OCI-LY1 (cell line): ENCODE data around the gene GNAL.
"Not testable (repeated sequence)": the region's sequence is repeated elsewhere in the genome, so short reads cannot be mapped to it uniquely, and the experiment has no call there.

Experiments used
- H2AFZ ChIP-seq: fragments of 200-600 bp; sonication (generic), shearing (Covaris generic); 2 replicates; pipeline ENCODE4 v1.6.0; 2014; ENCODE audit warnings: antibody characterized with exemption, mild to moderate bottlenecking, low read length
- H3F3A ChIP-seq: fragments of 200-600 bp; sonication (generic), shearing (Covaris generic); 2 replicates; pipeline ENCODE4 v1.6.0; 2014; ENCODE audit warnings: mild to moderate bottlenecking, antibody characterized with exemption, low read length, moderate library complexity; ENCODE audit not compliant: insufficient read depth
- H3K27ac ChIP-seq: fragments of 200-600 bp; sonication (generic); 2 replicates; pipeline ENCODE4 v1.5.1; 2014; ENCODE audit warnings: low read length, mixed run types, mild to moderate bottlenecking, low read depth; ENCODE audit not compliant: poor library complexity, severe bottlenecking
- H3K27me3 ChIP-seq: fragments of 200-600 bp; sonication (generic); 2 replicates; pipeline ENCODE4 v1.6.0; 2014; ENCODE audit warnings: antibody characterized with exemption, mild to moderate bottlenecking, low read length, moderate library complexity; ENCODE audit not compliant: insufficient read depth
- H3K36me3 ChIP-seq: fragments of 200-600 bp; sonication (generic); 2 replicates; pipeline ENCODE4 v1.6.1; 2014; ENCODE audit warnings: mild to moderate bottlenecking, antibody characterized with exemption, low read length, moderate library complexity, mixed read lengths; ENCODE audit not compliant: insufficient read depth
- H3K4me1 ChIP-seq: fragments of 200-600 bp; sonication (generic); 2 replicates; pipeline ENCODE4 v1.5.1; 2014; ENCODE audit warnings: mild to moderate bottlenecking, low read length, moderate library complexity; ENCODE audit not compliant: insufficient read depth, severe bottlenecking
- H3K4me2 ChIP-seq: fragments of 200-600 bp; sonication (generic), shearing (Covaris generic); 2 replicates; pipeline ENCODE4 v1.6.1; 2014; ENCODE audit warnings: low read length
- H3K4me3 ChIP-seq: fragments of 200-600 bp; sonication (generic); 2 replicates; pipeline ENCODE4 v1.5.1; 2014; ENCODE audit warnings: low read length, low read depth, mild to moderate bottlenecking, mixed read lengths; ENCODE audit not compliant: poor library complexity, severe bottlenecking
- H3K79me2 ChIP-seq: fragments of 200-600 bp; shearing (Covaris generic); 2 replicates; pipeline ENCODE4 v1.6.1; 2016; ENCODE audit warnings: mixed run types, low read length, mixed read lengths; ENCODE audit not compliant: insufficient read depth
- H3K9ac ChIP-seq: fragments of 200-600 bp; sonication (generic), shearing (Covaris generic); 2 replicates; pipeline ENCODE4 v1.6.1; 2014; ENCODE audit warnings: mild to moderate bottlenecking, low read length, mixed read lengths
- H3K9me2 ChIP-seq: fragments of 200-600 bp; sonication (generic), shearing (Covaris generic); 2 replicates; pipeline ENCODE4 v1.6.1; 2014; ENCODE audit warnings: low read depth, mild to moderate bottlenecking, low read length, mixed read lengths
- H3K9me3 ChIP-seq: fragments of 200-600 bp; shearing (Covaris generic); 2 replicates; pipeline ENCODE4 v1.6.1; 2014; ENCODE audit warnings: low read length, mixed read lengths
- H4K20me1 ChIP-seq: fragments of 200-600 bp; sonication (generic), shearing (Covaris generic); 2 replicates; pipeline ENCODE4 v1.6.0; 2016; ENCODE audit warnings: mild to moderate bottlenecking, low read length; ENCODE audit not compliant: insufficient read depth
- CTCF ChIP-seq: fragments of 200-600 bp; sonication (generic), shearing (Covaris generic); IDR thresholded peaks from 2 replicates; pipeline ENCODE4 v1.5.1; 2017; ENCODE audit warnings: mild to moderate bottlenecking, antibody characterized with exemption, low read length, moderate library complexity, mixed read lengths
- EZH2 ChIP-seq: fragments of 200-600 bp; sonication (generic), shearing (Covaris generic); IDR thresholded peaks from 2 replicates; pipeline ENCODE4 v1.8.0; 2017; ENCODE audit warnings: borderline replicate concordance, mixed run types, mild to moderate bottlenecking, antibody characterized with exemption, low read length, moderate library complexity, mixed read lengths

GNAL gene

GRCh38 chr18:11889284-11889683, 200.2 kb downstream of the GNAL start:
- H2AFZ ChIP-seq = no peak overlapping the region
- H3K9ac ChIP-seq = no peak overlapping the region
- H3K4me2 ChIP-seq = no peak overlapping the region
- no peak overlapping the region for H3K4me3 ChIP-seq
- no peaks in the 10 kb centered on the region for H3K9me2 ChIP-seq
- H3K9me3 ChIP-seq = no peaks in the 10 kb centered on the region
- H3F3A ChIP-seq = no peaks in the 10 kb centered on the region
- no peaks in the 10 kb centered on the region for H3K4me1 ChIP-seq
- peaks cover 84% of the 10 kb centered on the region for H3K36me3 ChIP-seq
- no peak overlapping the region for H3K27ac ChIP-seq
- no peaks in the 10 kb centered on the region for H3K27me3 ChIP-seq
- TF ChIP-seq CTCF (no peak), EZH2 (no peak)
- H3K79me2 ChIP-seq = no peaks in the 10 kb centered on the region
- H4K20me1 ChIP-seq = no peaks in the 10 kb centered on the region

DNA sequence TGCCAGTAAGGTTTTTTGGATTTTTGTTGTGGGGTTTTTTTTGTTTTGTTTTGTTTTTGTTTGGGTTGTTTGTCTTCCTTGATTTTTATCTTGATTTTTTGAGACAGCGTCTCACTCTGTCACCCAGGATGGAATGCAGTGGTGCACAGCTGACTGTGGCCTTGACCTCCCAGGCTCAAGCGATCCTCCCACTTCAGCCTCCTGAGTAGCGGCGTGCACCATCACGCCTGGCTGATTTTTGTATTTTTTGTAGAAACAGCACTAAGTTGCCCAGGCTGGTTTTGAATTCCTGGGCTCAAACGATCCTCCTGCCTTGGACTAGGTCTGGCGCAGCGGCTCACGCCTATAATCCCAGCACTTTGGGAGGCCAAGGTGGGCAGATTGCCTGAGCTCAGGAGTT, 202.7 kb downstream of the GNAL start:
- H3F3A ChIP-seq = no peaks in the 10 kb centered on the region
- H4K20me1 ChIP-seq = no peaks in the 10 kb centered on the region
- no peaks in the 10 kb centered on the region for H3K9me3 ChIP-seq
- H3K4me1 ChIP-seq = no peaks in the 10 kb centered on the region
- no peak overlapping the region for H3K27ac ChIP-seq
- no peak overlapping the region for H3K4me2 ChIP-seq
- H3K9me2 ChIP-seq = no peaks in the 10 kb centered on the region
- TF ChIP-seq EZH2 = no peak
- TF ChIP-seq CTCF = no peak
- no peak overlapping the region for H2AFZ ChIP-seq
- H3K9ac ChIP-seq = no peak overlapping the region
- no peak overlapping the region for H3K4me3 ChIP-seq
- H3K27me3 ChIP-seq = no peaks in the 10 kb centered on the region
- H3K79me2 ChIP-seq = no peaks in the 10 kb centered on the region
- peaks cover 79% of the 10 kb centered on the region for H3K36me3 ChIP-seq

DNA sequence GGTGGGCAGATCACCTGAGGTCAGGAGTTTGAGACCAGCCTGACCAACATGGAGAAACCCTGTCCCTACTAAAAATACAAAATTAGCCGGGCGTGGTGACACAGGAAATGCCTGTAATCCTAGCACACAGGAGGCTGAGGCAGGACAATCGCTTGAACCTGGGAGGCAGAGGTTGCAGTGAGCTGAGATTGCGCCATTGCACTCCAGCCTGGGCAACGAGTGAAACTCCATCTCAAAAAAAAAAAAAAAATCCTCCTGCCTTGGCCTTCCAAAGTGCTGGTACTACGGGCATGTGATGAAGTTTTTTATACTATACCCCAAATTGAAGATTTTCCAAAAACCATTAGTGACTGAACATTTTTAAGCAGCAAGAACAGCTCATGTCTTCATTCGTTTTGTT, 203.4 kb downstream of the GNAL start:
- not testable (repeated sequence) for H3K4me1 ChIP-seq, H3K27me3 ChIP-seq, H4K20me1 ChIP-seq, H3K79me2 ChIP-seq, H3K4me3 ChIP-seq, H3K9me3 ChIP-seq, H3K4me2 ChIP-seq, H2AFZ ChIP-seq, H3K27ac ChIP-seq, H3F3A ChIP-seq, H3K9me2 ChIP-seq, H3K9ac ChIP-seq
- H3K36me3 ChIP-seq = peaks cover 79% of the 10 kb centered on the region

DNA sequence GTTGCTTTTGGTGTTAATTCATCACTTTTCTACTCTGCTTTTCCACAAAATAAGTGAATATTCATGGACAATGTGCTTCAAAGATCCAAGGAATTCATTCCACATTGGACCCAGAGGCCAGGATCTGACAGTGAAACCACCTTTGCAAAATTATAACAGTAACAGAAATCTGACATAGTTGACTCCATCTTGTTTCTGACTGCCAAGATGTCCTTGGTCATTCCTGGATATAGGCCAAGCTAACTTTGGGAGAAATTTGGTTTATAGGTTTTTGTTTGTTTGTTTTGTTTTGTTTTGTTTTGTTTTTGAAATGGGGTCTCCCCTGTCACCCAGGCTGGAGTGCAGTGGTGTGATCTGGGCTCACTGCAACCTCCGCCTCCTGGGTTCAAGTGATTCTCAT, 208.7 kb downstream of the GNAL start:
- no peak for TF ChIP-seq EZH2
- TF ChIP-seq CTCF = no peak
- no peak overlapping the region for H3K4me3 ChIP-seq

More for the DNA sequence above, 208.7 kb downstream of the GNAL start:
- Histone ChIP-seq H3F3A (no peaks in the 10 kb centered on the region), H3K9me2 (no peaks in the 10 kb centered on the region), H2AFZ (no peak overlapping the region), H3K9me3 (no peaks in the 10 kb centered on the region), H3K27me3 (no peaks in the 10 kb centered on the region), H3K9ac (no peak overlapping the region), H3K4me2 (no peak overlapping the region), H4K20me1 (no peaks in the 10 kb centered on the region), H3K79me2 (no peaks in the 10 kb centered on the region), H3K4me1 (no peaks in the 10 kb centered on the region), H3K27ac (no peak overlapping the region), H3K36me3 (peaks cover 68% of the 10 kb centered on the region)
